ENCODE data around the gene EEF1AKMT3.
"Not testable (repeated sequence)": the region's sequence is repeated elsewhere in the genome, so short reads cannot be mapped to it uniquely, and the experiment has no call there.

DNA sequence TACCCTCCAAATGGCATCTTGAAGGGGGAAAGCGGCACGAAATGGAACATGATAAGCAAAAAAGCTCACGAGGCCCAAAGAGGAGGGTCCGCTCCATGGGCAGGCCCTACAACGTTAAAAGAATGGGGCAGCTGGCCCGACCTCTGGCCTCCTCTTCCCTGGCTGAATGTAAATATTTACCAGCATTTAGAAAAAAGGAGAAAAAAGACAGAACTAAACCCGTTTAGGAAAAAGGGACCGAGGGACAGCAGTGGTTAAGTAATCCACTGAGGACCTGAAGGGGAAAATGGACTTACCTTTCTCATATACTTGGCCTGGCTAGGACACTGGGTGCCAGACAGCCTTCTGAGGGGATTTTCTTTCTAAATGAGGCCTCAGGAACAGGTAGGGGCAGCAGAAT is 47.7 kb downstream of the EEF1AKMT3 start:
- TF ChIP-seq, protein P1, sequence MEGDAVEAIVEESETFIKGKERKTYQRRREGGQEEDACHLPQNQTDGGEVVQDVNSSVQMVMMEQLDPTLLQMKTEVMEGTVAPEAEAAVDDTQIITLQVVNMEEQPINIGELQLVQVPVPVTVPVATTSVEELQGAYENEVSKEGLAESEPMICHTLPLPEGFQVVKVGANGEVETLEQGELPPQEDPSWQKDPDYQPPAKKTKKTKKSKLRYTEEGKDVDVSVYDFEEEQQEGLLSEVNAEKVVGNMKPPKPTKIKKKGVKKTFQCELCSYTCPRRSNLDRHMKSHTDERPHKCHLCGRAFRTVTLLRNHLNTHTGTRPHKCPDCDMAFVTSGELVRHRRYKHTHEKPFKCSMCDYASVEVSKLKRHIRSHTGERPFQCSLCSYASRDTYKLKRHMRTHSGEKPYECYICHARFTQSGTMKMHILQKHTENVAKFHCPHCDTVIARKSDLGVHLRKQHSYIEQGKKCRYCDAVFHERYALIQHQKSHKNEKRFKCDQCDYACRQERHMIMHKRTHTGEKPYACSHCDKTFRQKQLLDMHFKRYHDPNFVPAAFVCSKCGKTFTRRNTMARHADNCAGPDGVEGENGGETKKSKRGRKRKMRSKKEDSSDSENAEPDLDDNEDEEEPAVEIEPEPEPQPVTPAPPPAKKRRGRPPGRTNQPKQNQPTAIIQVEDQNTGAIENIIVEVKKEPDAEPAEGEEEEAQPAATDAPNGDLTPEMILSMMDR (conservative IDR thresholded peaks at IDR 0.05; ENCODE audit: low read depth, low read length), result not testable (repeated sequence)
- TF ChIP-seq EZH2 (IDR thresholded peaks at IDR 0.05; ENCODE audit: low read length, unreplicated experiment); EZH2phosphoT487 (IDR thresholded peaks at IDR 0.05; ENCODE audit: borderline replicate concordance, low read length): not testable (repeated sequence)
